K562 (cell line): ENCODE results near the gene SUPT3H. TPM values are rescaled to one million over a fixed set of nuclear protein-coding genes. Genes with fewer than 3 reads are reported as not detected.

Source experiments
- FOXM1 ChIP-seq, 2 experiments: fragments of 450-650 bp in 1 of 2; sonication (generic) in 1 of 2; formaldehyde crosslinking in 1 of 2; IDR thresholded peaks; 2 replicates each; pipeline versions ENCODE4 v1.6.1 to v1.9.0; 2017 to 2022; ENCODE audit warnings: low read depth in 2 of 2, mild to moderate bottlenecking in 2 of 2, missing genetic modification reagents in 1 of 2, moderate library complexity in 1 of 2
- ID3 ChIP-seq, 2 experiments: fragments of 250-450 bp in 1 of 2; fragments of 450-650 bp in 1 of 2; sonication (Bioruptor Pico) in 1 of 2; IDR thresholded peaks; 2 replicates each; pipeline versions ENCODE4 v1.6.1 to v1.8.0; 2016 to 2021; ENCODE audit warnings: mild to moderate bottlenecking in 2 of 2, moderate library complexity in 2 of 2, missing compliant biosample characterization in 1 of 2, missing genetic modification characterization in 1 of 2
- OTX1 ChIP-seq: fragments of 450-650 bp; formaldehyde crosslinking; IDR thresholded peaks from 2 replicates; pipeline ENCODE4 v1.4.0; 2022; ENCODE audit warnings: mild to moderate bottlenecking
- TCF3 ChIP-seq: sonication (generic); formaldehyde crosslinking; IDR thresholded peaks from 2 replicates; pipeline ENCODE4 v1.4.0; 2020; ENCODE audit warnings: mild to moderate bottlenecking, missing genetic modification reagents
- polyA plus RNA-seq, 8 experiments: library from polyadenylated mRNA; depleted of rRNA in 4 of 8; stranded (reverse) in 5 of 8; unstranded in 3 of 8; fragments of >200 nt; fragmentation: Nextera tagmentation in 2 of 8; fragmentation: Illumina TruSeq in 1 of 8; extraction: Ambion mirVana in 2 of 8; extraction: Trizol in 1 of 8; gene quantifications; 2 replicates each; pipeline versions ENCODE4 v1.2.1 to v1.2.3, GENCODE V29; 2011 to 2014; ENCODE audit warnings: inconsistent platforms in 1 of 8, missing spikeins in 1 of 8
- total RNA-seq, 7 experiments: library from RNA; depleted of rRNA in 6 of 7; stranded (reverse); fragments of >200 nt in 6 of 7; fragmentation: Illumina TruSeq in 2 of 7; extraction: Trizol in 2 of 7; gene quantifications; 2 replicates each; pipeline versions ENCODE4 v1.2.1 to v1.2.3, GENCODE V29; 2011 to 2021; ENCODE audit warnings: low replicate concordance in 1 of 7
- TF ChIP-seq, protein P1 (sequence below), 2 experiments: IDR thresholded peaks in 1 of 2; conservative IDR thresholded peaks in 1 of 2; 2 replicates each; pipeline ENCODE4 v1.6.1; 2016; ENCODE audit warnings: low read depth in 2 of 2, mild to moderate bottlenecking in 1 of 2, missing compliant biosample characterization in 1 of 2, missing genetic modification characterization in 1 of 2, moderate library complexity in 1 of 2
- TF ChIP-seq, protein P2 (sequence below): fragments of 250-450 bp; sonication (Bioruptor Pico); IDR thresholded peaks from 2 replicates; pipeline ENCODE4 v1.5.0; 2021; ENCODE audit warnings: mild to moderate bottlenecking, borderline replicate concordance
- TF ChIP-seq, protein P3 (sequence below): fragments of 450-650 bp; IDR thresholded peaks from 2 replicates; pipeline ENCODE4 v1.6.1; 2016; ENCODE audit warnings: borderline replicate concordance
- TF ChIP-seq, protein P4 (sequence below): sonication (generic); formaldehyde crosslinking; IDR thresholded peaks from 2 replicates; pipeline ENCODE4 v1.9.0; 2022; ENCODE audit warnings: mild to moderate bottlenecking, missing genetic modification reagents
- TF ChIP-seq, protein P5 (sequence below): fragments of 450-650 bp; conservative IDR thresholded peaks from 2 replicates; pipeline ENCODE4 v1.6.1; 2016; ENCODE audit warnings: missing genetic modification characterization, low read depth, mild to moderate bottlenecking, missing compliant biosample characterization, moderate library complexity
- TF ChIP-seq, protein P6 (sequence below), 2 experiments: fragments of 450-650 bp; IDR thresholded peaks; 2 replicates each; pipeline ENCODE4 v1.6.1; 2016
- TF ChIP-seq, protein P7 (sequence below): sonication (generic); formaldehyde crosslinking; IDR thresholded peaks from 2 replicates; pipeline ENCODE4 v1.8.1; 2023; ENCODE audit warnings: mild to moderate bottlenecking, missing genetic modification reagents

Gene SUPT3H
- total and polyA plus RNA-seq, 9 of the 15 experiments (the other 6 are each of a cell fraction or from before 2014, with no cell fraction given): 7.2 to 16.3 (median 11.9) TPM

GRCh38 chr6:45377043-45377553 lies 636 bp downstream of the SUPT3H start (continued):
- TF ChIP-seq, protein P1, sequence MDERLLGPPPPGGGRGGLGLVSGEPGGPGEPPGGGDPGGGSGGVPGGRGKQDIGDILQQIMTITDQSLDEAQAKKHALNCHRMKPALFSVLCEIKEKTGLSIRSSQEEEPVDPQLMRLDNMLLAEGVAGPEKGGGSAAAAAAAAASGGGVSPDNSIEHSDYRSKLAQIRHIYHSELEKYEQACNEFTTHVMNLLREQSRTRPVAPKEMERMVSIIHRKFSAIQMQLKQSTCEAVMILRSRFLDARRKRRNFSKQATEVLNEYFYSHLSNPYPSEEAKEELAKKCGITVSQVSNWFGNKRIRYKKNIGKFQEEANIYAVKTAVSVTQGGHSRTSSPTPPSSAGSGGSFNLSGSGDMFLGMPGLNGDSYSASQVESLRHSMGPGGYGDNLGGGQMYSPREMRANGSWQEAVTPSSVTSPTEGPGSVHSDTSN (CRISPR knock-in tag; IDR thresholded peaks at IDR 0.05; ENCODE audit: low read depth): no peak
- TF ChIP-seq, protein P1 (tag; conservative IDR thresholded peaks at IDR 0.05; ENCODE audit: low read depth): no peak
- TF ChIP-seq OTX1 (CRISPR knock-in tag) (0 out of 2 replicates have a peak, but pooled peaks have one; percentile 30), ID3 (CRISPR knock-in tag; IDR thresholded peaks at IDR 0.05) (no peak), ID3 (tag; IDR thresholded peaks at IDR 0.05) (no peak), TCF3 (CRISPR knock-in tag) (0 out of 2 replicates have a peak, but pooled peaks have one; percentile 5), FOXM1 (IDR thresholded peaks at IDR 0.05; ENCODE audit: low read depth) (no peak), FOXM1 (CRISPR knock-in tag; IDR thresholded peaks at IDR 0.05; ENCODE audit: low read depth) (no peak)
- TF ChIP-seq, protein P2, sequence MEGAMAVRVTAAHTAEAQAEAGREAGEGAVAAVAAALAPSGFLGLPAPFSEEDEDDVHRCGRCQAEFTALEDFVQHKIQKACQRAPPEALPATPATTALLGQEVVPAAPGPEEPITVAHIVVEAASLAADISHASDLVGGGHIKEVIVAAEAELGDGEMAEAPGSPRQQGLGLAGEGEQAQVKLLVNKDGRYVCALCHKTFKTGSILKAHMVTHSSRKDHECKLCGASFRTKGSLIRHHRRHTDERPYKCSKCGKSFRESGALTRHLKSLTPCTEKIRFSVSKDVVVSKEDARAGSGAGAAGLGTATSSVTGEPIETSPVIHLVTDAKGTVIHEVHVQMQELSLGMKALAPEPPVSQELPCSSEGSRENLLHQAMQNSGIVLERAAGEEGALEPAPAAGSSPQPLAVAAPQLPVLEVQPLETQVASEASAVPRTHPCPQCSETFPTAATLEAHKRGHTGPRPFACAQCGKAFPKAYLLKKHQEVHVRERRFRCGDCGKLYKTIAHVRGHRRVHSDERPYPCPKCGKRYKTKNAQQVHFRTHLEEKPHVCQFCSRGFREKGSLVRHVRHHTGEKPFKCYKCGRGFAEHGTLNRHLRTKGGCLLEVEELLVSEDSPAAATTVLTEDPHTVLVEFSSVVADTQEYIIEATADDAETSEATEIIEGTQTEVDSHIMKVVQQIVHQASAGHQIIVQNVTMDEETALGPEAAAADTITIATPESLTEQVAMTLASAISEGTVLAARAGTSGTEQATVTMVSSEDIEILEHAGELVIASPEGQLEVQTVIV (CRISPR knock-in tag): no peak
- TF ChIP-seq, protein P3, sequence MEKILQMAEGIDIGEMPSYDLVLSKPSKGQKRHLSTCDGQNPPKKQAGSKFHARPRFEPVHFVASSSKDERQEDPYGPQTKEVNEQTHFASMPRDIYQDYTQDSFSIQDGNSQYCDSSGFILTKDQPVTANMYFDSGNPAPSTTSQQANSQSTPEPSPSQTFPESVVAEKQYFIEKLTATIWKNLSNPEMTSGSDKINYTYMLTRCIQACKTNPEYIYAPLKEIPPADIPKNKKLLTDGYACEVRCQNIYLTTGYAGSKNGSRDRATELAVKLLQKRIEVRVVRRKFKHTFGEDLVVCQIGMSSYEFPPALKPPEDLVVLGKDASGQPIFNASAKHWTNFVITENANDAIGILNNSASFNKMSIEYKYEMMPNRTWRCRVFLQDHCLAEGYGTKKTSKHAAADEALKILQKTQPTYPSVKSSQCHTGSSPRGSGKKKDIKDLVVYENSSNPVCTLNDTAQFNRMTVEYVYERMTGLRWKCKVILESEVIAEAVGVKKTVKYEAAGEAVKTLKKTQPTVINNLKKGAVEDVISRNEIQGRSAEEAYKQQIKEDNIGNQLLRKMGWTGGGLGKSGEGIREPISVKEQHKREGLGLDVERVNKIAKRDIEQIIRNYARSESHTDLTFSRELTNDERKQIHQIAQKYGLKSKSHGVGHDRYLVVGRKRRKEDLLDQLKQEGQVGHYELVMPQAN: 0 out of 2 replicates have a peak, but pooled peaks have one; percentile 30
- TF ChIP-seq, protein P4, sequence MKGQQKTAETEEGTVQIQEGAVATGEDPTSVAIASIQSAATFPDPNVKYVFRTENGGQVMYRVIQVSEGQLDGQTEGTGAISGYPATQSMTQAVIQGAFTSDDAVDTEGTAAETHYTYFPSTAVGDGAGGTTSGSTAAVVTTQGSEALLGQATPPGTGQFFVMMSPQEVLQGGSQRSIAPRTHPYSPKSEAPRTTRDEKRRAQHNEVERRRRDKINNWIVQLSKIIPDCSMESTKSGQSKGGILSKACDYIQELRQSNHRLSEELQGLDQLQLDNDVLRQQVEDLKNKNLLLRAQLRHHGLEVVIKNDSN (CRISPR knock-in tag): no peak
- TF ChIP-seq, protein P5, sequence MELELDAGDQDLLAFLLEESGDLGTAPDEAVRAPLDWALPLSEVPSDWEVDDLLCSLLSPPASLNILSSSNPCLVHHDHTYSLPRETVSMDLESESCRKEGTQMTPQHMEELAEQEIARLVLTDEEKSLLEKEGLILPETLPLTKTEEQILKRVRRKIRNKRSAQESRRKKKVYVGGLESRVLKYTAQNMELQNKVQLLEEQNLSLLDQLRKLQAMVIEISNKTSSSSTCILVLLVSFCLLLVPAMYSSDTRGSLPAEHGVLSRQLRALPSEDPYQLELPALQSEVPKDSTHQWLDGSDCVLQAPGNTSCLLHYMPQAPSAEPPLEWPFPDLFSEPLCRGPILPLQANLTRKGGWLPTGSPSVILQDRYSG (tag): no peak
- TF ChIP-seq, protein P6, sequence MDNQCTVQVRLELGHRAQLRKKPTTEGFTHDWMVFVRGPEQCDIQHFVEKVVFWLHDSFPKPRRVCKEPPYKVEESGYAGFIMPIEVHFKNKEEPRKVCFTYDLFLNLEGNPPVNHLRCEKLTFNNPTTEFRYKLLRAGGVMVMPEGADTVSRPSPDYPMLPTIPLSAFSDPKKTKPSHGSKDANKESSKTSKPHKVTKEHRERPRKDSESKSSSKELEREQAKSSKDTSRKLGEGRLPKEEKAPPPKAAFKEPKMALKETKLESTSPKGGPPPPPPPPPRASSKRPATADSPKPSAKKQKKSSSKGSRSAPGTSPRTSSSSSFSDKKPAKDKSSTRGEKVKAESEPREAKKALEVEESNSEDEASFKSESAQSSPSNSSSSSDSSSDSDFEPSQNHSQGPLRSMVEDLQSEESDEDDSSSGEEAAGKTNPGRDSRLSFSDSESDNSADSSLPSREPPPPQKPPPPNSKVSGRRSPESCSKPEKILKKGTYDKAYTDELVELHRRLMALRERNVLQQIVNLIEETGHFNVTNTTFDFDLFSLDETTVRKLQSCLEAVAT (IDR thresholded peaks at IDR 0.05): no peak; a peak in 1 of 4 replicates
- TF ChIP-seq, protein P7, sequence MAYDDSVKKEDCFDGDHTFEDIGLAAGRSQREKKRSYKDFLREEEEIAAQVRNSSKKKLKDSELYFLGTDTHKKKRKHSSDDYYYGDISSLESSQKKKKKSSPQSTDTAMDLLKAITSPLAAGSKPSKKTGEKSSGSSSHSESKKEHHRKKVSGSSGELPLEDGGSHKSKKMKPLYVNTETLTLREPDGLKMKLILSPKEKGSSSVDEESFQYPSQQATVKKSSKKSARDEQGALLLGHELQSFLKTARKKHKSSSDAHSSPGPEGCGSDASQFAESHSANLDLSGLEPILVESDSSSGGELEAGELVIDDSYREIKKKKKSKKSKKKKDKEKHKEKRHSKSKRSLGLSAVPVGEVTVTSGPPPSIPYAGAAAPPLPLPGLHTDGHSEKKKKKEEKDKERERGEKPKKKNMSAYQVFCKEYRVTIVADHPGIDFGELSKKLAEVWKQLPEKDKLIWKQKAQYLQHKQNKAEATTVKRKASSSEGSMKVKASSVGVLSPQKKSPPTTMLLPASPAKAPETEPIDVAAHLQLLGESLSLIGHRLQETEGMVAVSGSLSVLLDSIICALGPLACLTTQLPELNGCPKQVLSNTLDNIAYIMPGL (CRISPR knock-in tag): peak; percentile 44; the same call in 1 of the 2 replicates
